Endodermal cell (in vitro differentiated cells): ENCODE data around the gene MFAP4. TPM values are rescaled to one million over a fixed set of nuclear protein-coding genes. Genes with fewer than 3 reads are reported as not detected.

ENCODE experiments used
- DNase-seq: peaks from one replicate; pipeline ENCODE4 v3.0.0-alpha.2; 2017
- H3K27ac ChIP-seq: 2 replicates; pipeline ENCODE4 v1.5.1; 2013; ENCODE audit warnings: mild to moderate bottlenecking, low read depth, low read length, moderate library complexity
- H3K27me3 ChIP-seq: 2 replicates; pipeline ENCODE4 v1.6.1; 2013; ENCODE audit warnings: mild to moderate bottlenecking, low read length, moderate library complexity; ENCODE audit not compliant: insufficient read depth, control insufficient read depth, poor library complexity, severe bottlenecking
- H3K36me3 ChIP-seq: 2 replicates; pipeline ENCODE4 v1.7.0; 2013; ENCODE audit warnings: mild to moderate bottlenecking, low read length, moderate library complexity; ENCODE audit not compliant: control insufficient read depth, insufficient read depth
- H3K4me1 ChIP-seq: one replicate; pipeline ENCODE4 v1.7.0; 2013; ENCODE audit warnings: low read length; ENCODE audit not compliant: control insufficient read depth, insufficient read depth
- H3K4me3 ChIP-seq: 2 replicates; pipeline ENCODE4 v1.5.1; 2013; ENCODE audit warnings: mild to moderate bottlenecking, low read length, moderate library complexity
- H3K9ac ChIP-seq: 2 replicates; pipeline ENCODE4 v1.6.1; 2013; ENCODE audit warnings: mild to moderate bottlenecking, low read length, moderate library complexity; ENCODE audit not compliant: poor library complexity, severe bottlenecking; ENCODE audit errors: extremely low read depth
- H3K9me3 ChIP-seq: 2 replicates; pipeline ENCODE4 v1.6.1; 2013; ENCODE audit warnings: mild to moderate bottlenecking, low read length, moderate library complexity; ENCODE audit not compliant: control insufficient read depth
- H3K27ac Mint-ChIP-seq: 2 replicates; pipeline ENCODE4 v1.8.0; 2020; ENCODE audit warnings: mixed read lengths
- H3K27me3 Mint-ChIP-seq: 2 replicates; pipeline ENCODE4 v1.8.0; 2021; ENCODE audit warnings: mild to moderate bottlenecking, mixed read lengths; ENCODE audit not compliant: insufficient read depth
- H3K36me3 Mint-ChIP-seq: 2 replicates; pipeline ENCODE4 v1.8.0; 2020; ENCODE audit warnings: low read depth, mixed read lengths
- H3K4me1 Mint-ChIP-seq: 2 replicates; pipeline ENCODE4 v1.8.0; 2020; ENCODE audit warnings: mixed read lengths
- H3K4me3 Mint-ChIP-seq: 2 replicates; pipeline ENCODE4 v1.8.0; 2020; ENCODE audit warnings: mild to moderate bottlenecking, moderate library complexity, mixed read lengths
- H3K9me3 Mint-ChIP-seq: 2 replicates; pipeline ENCODE4 v1.8.0; 2020; ENCODE audit warnings: mild to moderate bottlenecking, mixed read lengths
- CTCF ChIP-seq: fragments of 200-600 bp; sonication (generic); conservative IDR thresholded peaks from 2 replicates; pipeline ENCODE4 v1.5.0; 2021; ENCODE audit warnings: antibody characterized with exemption, mild to moderate bottlenecking
- WGBS, 2 experiments: methylation state at CpG; one replicate each; pipeline versions ENCODE4 v1.1.5 to v1.1.7; 2013; ENCODE audit warnings: missing lambda C conversion rate in 2 of 2, mixed read lengths in 1 of 2; ENCODE audit not compliant: insufficient coverage in 1 of 2, insufficient read length in 1 of 2; 5-methylcytosine and 5-hydroxymethylcytosine counted together
- total RNA-seq, 2 donors: library from RNA; stranded (reverse); fragmentation: NEBNext Ultra II Directional in 1 of 2; extraction: Animal tissue kit (Norgen Biotek cat#: 25700) in 1 of 2; gene quantifications; 2 replicates in 1 of 2; 3 replicates in 1 of 2; pipeline ENCODE4 v1.2.1, GENCODE V29; 2021

The MFAP4 gene
- total RNA-seq, 2 donors from 2014 or later = 11.1 to 36.8 TPM

GRCh38 chr17:19405114-19405513 lies 18.1 kb upstream of the MFAP4 start:
- H3K4me3 Mint-ChIP-seq = no peak overlapping the region
- no peaks in the 10 kb centered on the region for H3K27me3 Mint-ChIP-seq
- peaks cover 12% of the 10 kb centered on the region for H3K4me1 Mint-ChIP-seq
- Histone ChIP-seq H3K36me3 (no peaks in the 10 kb centered on the region), H3K27ac (no peak overlapping the region), H3K27me3 (no peaks in the 10 kb centered on the region), H3K9me3 (no peaks in the 10 kb centered on the region), H3K4me3 (no peak overlapping the region), H3K4me1 (peaks cover 8% of the 10 kb centered on the region), H3K9ac (no peak overlapping the region)
- DNase-seq = no peak
- no peak for TF ChIP-seq CTCF
- WGBS, 2 experiments = 91 to 100% methylated on average over 4 to 5 of the region's 5 CpGs
- no peaks in the 10 kb centered on the region for H3K36me3 Mint-ChIP-seq
- no peak overlapping the region for H3K27ac Mint-ChIP-seq
- H3K9me3 Mint-ChIP-seq = no peaks in the 10 kb centered on the region

GRCh38 chr17:19404264-19404663 lies 17.3 kb upstream of the MFAP4 start:
- Histone ChIP-seq H3K9ac (no peak overlapping the region), H3K27me3 (no peaks in the 10 kb centered on the region), H3K9me3 (no peaks in the 10 kb centered on the region), H3K36me3 (no peaks in the 10 kb centered on the region), H3K4me3 (no peak overlapping the region), H3K27ac (no peak overlapping the region), H3K4me1 (peaks cover 8% of the 10 kb centered on the region)
- no peak for TF ChIP-seq CTCF
- Mint-ChIP-seq H3K27me3 (no peaks in the 10 kb centered on the region), H3K4me3 (no peak overlapping the region), H3K9me3 (no peaks in the 10 kb centered on the region), H3K4me1 (peaks cover 12% of the 10 kb centered on the region), H3K36me3 (no peaks in the 10 kb centered on the region), H3K27ac (no peak overlapping the region)
- WGBS, 2 experiments = 88 to 100% methylated on average over 1 of the region's 1 CpG
- no peak for DNase-seq

GRCh38 chr17:19403021-19403420 lies 16.0 kb upstream of the MFAP4 start:
- Histone ChIP-seq H3K9me3 (no peaks in the 10 kb centered on the region), H3K36me3 (no peaks in the 10 kb centered on the region), H3K4me3 (no peak overlapping the region), H3K9ac (no peak overlapping the region), H3K4me1 (peaks cover 8% of the 10 kb centered on the region), H3K27me3 (no peaks in the 10 kb centered on the region), H3K27ac (no peak overlapping the region)
- Mint-ChIP-seq H3K4me1 (peaks cover 16% of the 10 kb centered on the region), H3K4me3 (no peak overlapping the region), H3K9me3 (no peaks in the 10 kb centered on the region), H3K27ac (no peak overlapping the region), H3K36me3 (no peaks in the 10 kb centered on the region), H3K27me3 (no peaks in the 10 kb centered on the region)
- no peak for DNase-seq
- TF ChIP-seq CTCF = no peak
- 92% methylated on average over 2 to 4 of the region's 4 CpGs for WGBS, 2 experiments
